Psoas muscle (tissue), 8 donors: ENCODE measurements around the gene GJD4. TPM values are rescaled to one million over a fixed set of nuclear protein-coding genes. Genes with fewer than 3 reads are reported as not detected.

Experiments
- ATAC-seq, 4 donors: fragments of 200-7000 bp; cut with Tn5 transposase; one replicate each; pipeline ENCODE4 v1.9.1; 2020; ENCODE audit warnings: moderate library complexity in 3 of 4, mild to moderate bottlenecking in 2 of 4
- DNase-seq, 2 donors: peaks; one replicate each; pipeline ENCODE4 v3.0.0-alpha.2; 2020
- H3K27ac ChIP-seq: fragments of 200-600 bp; one replicate; pipeline ENCODE4 v1.8.0; 2022
- H3K27me3 ChIP-seq, 3 donors: fragments of 200-600 bp in 1 of 3; one replicate each; pipeline versions ENCODE4 v1.6.1 to v1.8.0; 2013 to 2022; ENCODE audit warnings: low read length in 2 of 3, mild to moderate bottlenecking in 2 of 3, moderate library complexity in 1 of 3; ENCODE audit not compliant: insufficient read depth in 3 of 3
- H3K36me3 ChIP-seq, 2 donors: fragments of 200-600 bp in 1 of 2; one replicate each; pipeline versions ENCODE4 v1.6.1 to v1.8.0; 2013 to 2022; ENCODE audit warnings: low read depth in 1 of 2, mild to moderate bottlenecking in 1 of 2, moderate library complexity in 1 of 2; ENCODE audit not compliant: insufficient read depth in 1 of 2
- H3K4me1 ChIP-seq: fragments of 200-600 bp; one replicate; pipeline ENCODE4 v1.8.0; 2022
- H3K4me3 ChIP-seq: fragments of 200-600 bp; one replicate; pipeline ENCODE4 v1.8.0; 2022; ENCODE audit warnings: mild to moderate bottlenecking
- H3K9me3 ChIP-seq: fragments of 200-600 bp; one replicate; pipeline ENCODE4 v1.8.0; 2022
- WGBS, 3 donors: extraction: QIAGEN DNeasy Blood & Tissue Kit; methylation state at CpG; one replicate each; pipeline versions ENCODE4 v1.1.6 to v1.1.7; 2013; 5-methylcytosine and 5-hydroxymethylcytosine counted together
- intact Hi-C, 2 donors: fragments of 100-400 bp; cut with DNase I; formaldehyde crosslinking; loops; one replicate each; pipeline versions ENCODE4 v1.11.0 to v1.14.2; 2022
- polyA plus RNA-seq, 3 donors: library from polyadenylated mRNA; stranded (reverse); fragments of 200-250 nt; gene quantifications; one replicate each; pipeline ENCODE4 v1.2.3, GENCODE V29; 2013
- total RNA-seq, 4 donors: library from RNA; stranded (reverse); fragmentation: NEBNext Ultra II Directional in 2 of 4; extraction: Animal tissue kit (Norgen Biotek cat#: 25700) in 2 of 4; gene quantifications; one replicate each; pipeline versions ENCODE4 v1.2.1 to v1.2.4, GENCODE V29; 2021 to 2023
- TF ChIP-seq, protein P1 (sequence below): fragments of 200-600 bp; IDR thresholded peaks from one replicate; pipeline ENCODE4 v1.8.0; 2022; ENCODE audit warnings: antibody characterized with exemption
- donor health status: healthy with polysubstance abuse.
- donor health status: DM: no; HTN: no; CAD: no; lungs with moderate emphysema.
- donor health status: Bipolar disorder and iron deficiency.
- donor health status: healthy.
- donor health status: DM: yes; HTN: yes; CAD: no.
- donor health status: DM: no; HTN: no; CAD: no.
- donor health status: DM: no; HTN: no; CAD: no.
- donor health status: DM: yes; HTN: yes; CAD: no.

The GJD4 gene
- total and polyA plus RNA-seq, 7 donors: 0.03 TPM; not detected in 6

GRCh38 chr10:35652824-35653223 lies 47.7 kb downstream of the GJD4 start:
- 83 to 86% (median 84%) methylated on average over 2 of the region's 2 CpGs for WGBS, 3 donors
- Histone ChIP-seq H3K4me1 (no peaks in the 10 kb centered on the region), H3K9me3 (peaks cover 3% of the 10 kb centered on the region), H3K36me3 (no peaks in the 10 kb centered on the region), H3K27me3 (no peaks in the 10 kb centered on the region), H3K4me3 (no peak overlapping the region), H3K27ac (no peak overlapping the region)
- intact Hi-C loops: no loop called here
- ATAC-seq: no peak
- DNase-seq: no peak
- TF ChIP-seq, protein P1, sequence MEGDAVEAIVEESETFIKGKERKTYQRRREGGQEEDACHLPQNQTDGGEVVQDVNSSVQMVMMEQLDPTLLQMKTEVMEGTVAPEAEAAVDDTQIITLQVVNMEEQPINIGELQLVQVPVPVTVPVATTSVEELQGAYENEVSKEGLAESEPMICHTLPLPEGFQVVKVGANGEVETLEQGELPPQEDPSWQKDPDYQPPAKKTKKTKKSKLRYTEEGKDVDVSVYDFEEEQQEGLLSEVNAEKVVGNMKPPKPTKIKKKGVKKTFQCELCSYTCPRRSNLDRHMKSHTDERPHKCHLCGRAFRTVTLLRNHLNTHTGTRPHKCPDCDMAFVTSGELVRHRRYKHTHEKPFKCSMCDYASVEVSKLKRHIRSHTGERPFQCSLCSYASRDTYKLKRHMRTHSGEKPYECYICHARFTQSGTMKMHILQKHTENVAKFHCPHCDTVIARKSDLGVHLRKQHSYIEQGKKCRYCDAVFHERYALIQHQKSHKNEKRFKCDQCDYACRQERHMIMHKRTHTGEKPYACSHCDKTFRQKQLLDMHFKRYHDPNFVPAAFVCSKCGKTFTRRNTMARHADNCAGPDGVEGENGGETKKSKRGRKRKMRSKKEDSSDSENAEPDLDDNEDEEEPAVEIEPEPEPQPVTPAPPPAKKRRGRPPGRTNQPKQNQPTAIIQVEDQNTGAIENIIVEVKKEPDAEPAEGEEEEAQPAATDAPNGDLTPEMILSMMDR: no peak

- no peak overlapping the region for H3K4me3 ChIP-seq
- no peaks in the 10 kb centered on the region for H3K27me3 ChIP-seq
- H3K36me3 ChIP-seq: no peaks in the 10 kb centered on the region
- no peak for DNase-seq
- TF ChIP-seq, protein P1: no peak
- no peak for ATAC-seq
- H3K27ac ChIP-seq: no peak overlapping the region
- H3K9me3 ChIP-seq: peaks cover 3% of the 10 kb centered on the region
- WGBS, 3 donors: 84 to 88% (median 88%) methylated on average over 5 of the region's 5 CpGs
- intact Hi-C loops: no loop called here
- H3K4me1 ChIP-seq: no peaks in the 10 kb centered on the region
Observed at GRCh38 chr10:35657621-35658020, 52.5 kb downstream of the GJD4 start.

Other genes with a start within 250 kb of the GJD4 start
- 1 to 10 TPM; 4.1 to 6.1 (median 5.6) TPM for gene FZD8, start 37.0 kb downstream of the GJD4 start, total RNA-seq
- gene FZD8, start 37.0 kb downstream of the GJD4 start, polyA plus RNA-seq: 1 to 10 TPM; 1.4 to 2.8 (median 2.3) TPM